HS-27A (cell line): ENCODE measurements around the gene BPNT1.
A peak's percentile ranks its signal among the peaks of the same experiment; 100 is the strongest.
"Not testable (repeated sequence)": the region's sequence is repeated elsewhere in the genome, so short reads cannot be mapped to it uniquely, and the experiment has no call there.

Source experiments
- DNase-seq: peaks from one replicate; pipeline ENCODE4 v3.0.0-alpha.2; 2012; ENCODE audit warnings: low read depth, missing footprints

Gene BPNT1

GRCh38 chr1:220077887-220078286 is 11.7 kb downstream of the BPNT1 start:
- no peak for DNase-seq

DNA sequence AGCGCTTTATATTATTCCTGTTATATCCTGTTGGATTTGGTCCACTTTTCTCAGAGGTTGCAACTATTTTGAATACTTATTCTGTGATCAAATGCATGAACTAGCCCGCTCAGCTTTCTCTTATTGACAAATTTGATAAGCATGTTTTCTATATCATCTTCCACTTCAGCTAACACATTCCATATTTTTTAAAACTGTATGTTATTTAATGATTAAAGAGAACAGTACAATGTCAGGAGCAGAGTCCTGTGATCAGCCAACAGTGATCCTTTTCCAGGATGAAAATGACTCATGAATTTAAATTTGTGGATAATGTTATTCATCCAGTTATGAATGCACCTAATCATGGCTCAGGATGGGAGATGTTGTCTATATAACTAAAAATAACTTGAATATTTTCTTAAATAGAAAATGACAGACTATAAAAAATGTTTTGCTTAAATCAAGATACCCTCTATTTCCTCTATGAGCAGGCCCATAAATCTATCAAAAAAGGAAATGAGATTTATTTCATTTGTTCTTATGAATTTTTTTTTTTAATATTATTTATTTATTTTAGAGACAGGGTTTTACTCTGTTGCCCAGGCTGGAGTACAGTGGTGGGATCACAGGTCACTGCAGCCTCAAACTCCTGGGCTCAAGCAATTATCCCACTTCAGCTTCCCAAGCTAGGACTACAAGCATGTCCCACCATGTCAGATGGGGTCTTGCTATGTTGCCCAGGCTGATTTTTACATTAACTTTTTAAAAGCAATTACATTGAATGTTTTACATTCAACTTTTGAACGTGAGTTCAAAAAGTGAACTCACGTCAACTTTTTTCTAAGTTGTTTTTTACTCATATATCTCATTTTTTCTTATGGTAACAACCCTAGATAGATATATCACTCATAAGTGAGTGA is 12.5 kb downstream of the BPNT1 start:
- no peak for DNase-seq

GRCh38 chr1:220067269-220068204 is 22.1 kb downstream of the BPNT1 start:
- no peak for DNase-seq

DNA sequence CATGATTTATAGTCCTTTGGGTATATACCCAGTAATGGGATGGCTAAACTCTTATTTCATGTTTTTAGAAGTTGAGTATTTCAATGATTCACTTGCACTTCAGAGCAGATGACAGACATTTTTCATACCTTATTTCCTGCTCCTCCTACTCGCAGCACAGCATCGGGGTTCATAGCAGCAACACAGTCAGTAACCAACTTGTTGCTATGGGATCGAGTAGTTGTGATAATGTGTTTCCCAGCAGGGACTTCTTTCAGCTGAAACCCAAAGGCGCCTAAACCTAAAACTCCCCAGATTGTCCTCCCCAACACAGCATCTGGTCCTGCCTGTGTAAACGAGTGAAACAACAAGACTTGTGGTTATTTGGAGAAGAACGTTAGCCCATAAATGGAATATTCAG is 27.0 kb downstream of the BPNT1 start:
- no peak for DNase-seq

DNA sequence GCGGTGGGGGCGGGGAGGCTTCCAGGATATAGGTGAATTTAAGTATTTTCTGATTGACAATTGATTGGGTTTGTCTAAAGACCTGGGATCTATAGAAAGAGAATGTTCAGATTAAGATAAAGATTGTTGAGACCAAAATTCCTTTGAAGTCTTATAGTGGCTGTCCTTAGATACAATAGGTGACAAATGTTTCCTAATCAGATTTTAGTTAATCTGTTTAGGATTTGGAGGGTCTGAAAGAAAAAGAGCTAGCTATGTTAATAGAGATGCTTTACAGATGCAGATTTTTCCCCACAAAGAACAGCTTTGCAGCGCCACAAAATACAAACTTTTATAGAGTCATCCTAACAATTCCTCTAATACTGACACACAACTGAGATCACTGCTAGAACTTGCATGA is 28.7 kb downstream of the BPNT1 start:
- DNase-seq: no peak

DNA sequence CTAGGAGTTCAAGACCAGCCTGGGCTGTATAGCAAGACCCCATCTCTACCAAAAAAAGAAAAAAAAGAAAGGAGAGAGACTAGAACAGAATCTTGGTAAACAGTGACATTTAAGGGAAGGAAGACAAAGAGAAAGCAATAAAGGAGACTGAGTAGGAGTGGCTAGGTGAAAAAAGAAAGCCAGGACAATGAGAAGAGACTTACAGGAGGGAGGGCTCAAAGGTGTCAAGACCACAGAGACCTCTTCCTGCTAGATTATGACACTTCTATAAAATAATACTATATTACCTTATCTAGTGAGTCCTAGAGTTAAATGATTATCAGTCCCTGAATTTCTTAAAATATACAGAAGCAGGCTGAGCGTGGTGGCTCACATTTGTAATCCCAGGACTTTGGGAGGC is 33.2 kb downstream of the BPNT1 start:
- no peak for DNase-seq

DNA sequence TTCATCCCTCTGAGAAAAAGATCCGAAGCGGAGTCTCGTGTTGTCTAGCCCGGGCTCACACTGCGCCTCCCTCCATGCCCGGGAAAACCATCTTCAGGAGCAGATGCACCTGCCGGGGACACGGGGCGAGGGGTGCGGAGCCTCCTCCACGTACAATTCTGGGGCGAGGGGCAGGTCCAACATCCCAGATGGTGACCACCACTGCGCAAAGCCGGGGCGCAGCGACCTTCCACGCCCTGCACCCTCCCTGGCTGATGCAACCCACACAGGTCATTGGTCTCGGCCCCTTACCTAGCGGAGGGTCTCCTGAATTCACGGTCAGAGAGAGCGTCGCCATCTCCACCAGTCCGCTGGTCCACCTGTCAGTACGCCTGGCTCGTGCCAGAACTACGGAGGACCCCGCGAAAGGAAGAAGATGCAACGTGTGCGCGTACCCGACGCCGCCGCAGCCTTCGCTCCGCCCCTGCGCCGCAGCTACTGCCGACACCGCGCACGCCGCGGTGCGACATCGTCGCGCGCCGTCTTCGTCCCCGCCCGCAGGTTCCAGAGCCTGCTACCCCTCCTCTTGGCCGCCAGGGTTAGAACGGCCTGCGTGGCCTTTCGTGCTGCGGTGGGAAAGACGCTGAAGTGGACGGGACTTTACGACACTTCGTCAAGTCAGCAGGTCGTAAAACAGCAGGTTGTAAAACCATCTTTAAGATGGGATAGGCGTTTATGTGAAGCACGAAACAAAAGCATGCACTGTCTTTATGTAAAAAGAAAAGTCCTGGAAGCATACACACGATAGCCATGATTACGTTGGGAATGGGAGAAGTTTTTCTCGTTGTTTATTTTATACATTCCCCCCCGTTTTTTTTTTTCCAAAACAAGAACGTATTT is 43.3 kb downstream of the BPNT1 start, which contains the start of gene EPRS1:
Gene EPRS1 (minus strand): TSS at position 454 of the 879 bp plus-strand sequence. CDS start 117 bp downstream, at position 337.
- peak; percentile 92 for DNase-seq

DNA sequence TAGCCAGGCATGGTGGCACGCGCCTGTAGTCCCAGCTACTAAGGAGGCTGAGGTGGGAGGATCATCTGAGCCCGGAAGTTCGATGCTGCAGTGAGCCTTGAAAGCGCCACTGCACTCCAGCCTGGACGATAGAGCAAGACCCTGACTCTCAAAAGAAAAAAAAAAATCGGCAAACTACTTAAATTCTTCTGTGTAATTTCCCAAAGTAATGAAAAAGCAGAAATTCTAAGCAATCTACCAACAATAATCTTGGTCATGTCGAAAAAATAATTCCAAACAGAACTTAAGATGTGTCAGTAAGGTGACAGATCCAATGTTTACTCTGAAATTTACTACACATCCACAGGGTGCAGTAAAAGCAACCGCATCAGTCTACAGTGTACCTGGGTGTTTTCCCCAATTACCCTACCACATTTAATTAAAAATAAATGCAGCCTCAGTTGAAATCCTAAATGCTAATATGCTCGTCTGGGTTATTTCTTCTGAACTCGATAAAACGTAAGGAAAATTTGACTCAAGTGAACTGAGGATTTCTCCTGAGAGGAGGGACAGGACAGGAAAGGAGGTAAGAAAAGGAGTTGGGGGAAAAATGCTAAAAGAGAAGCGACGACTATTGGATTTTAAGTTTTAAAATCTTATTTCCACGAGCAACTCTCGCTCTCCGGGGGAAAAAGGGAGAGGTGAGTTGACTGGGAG is 44.1 kb downstream of the BPNT1 start:
- no peak for DNase-seq

DNA sequence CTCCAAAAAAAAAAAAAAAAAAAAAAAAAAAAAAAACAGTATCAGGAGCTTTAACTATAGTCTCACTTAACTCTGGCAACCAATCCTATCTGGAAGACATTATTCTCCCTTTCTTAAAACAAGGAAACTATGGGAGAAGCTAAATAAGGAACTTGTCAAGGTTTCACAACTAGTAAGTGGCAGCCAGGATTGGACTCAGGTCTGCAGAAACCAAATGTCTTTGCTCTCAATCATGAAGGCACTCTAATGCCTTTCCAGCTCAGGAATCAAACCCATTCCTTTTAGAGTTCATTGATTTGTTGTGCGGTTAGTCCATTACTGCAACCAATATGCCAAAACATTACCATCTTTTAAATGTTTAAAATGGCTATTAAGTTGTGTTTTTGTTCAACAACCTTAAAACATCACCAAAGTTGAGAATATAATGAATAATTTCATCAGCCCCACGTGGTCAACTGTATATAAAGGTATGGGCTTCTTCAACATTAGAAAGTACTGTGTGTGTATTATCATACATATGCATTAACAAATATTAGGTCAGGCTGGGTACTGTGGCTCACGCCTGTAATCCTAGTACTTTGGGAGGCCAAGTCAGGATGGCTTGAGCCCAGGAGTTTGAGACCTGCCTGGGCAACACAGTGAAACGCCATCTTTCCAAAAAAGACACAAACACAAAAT is 44.8 kb downstream of the BPNT1 start:
- no peak for DNase-seq

GRCh38 chr1:220043646-220044045 is 45.9 kb downstream of the BPNT1 start:
- no peak for DNase-seq

GRCh38 chr1:220040028-220040596 is 49.5 kb downstream of the BPNT1 start:
- DNase-seq: no peak

- DNase-seq: no peak
Measured at GRCh38 chr1:220038640-220039039, 50.9 kb downstream of the BPNT1 start.

DNA sequence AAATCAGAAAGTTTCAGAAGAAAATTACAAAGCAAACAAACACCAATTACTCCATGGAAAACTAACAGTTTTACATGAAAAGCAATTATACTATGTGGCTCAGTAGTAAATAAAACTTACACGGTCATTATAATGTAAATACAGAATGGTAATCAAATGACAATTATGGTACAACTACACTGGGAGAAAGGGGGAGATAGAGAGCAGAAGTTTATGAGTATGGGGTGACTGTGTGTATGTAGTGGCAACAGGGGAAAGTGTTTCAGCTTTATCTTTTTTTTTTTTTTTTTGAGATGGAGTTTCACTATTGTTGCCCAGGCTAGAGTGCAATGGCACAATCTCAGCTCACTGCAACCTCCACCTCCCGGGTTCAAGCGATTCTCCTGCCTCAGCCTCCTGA is 51.8 kb downstream of the BPNT1 start:
- DNase-seq: not testable (repeated sequence)

GRCh38 chr1:220032911-220033310 is 56.7 kb downstream of the BPNT1 start:
- DNase-seq: no peak

DNA sequence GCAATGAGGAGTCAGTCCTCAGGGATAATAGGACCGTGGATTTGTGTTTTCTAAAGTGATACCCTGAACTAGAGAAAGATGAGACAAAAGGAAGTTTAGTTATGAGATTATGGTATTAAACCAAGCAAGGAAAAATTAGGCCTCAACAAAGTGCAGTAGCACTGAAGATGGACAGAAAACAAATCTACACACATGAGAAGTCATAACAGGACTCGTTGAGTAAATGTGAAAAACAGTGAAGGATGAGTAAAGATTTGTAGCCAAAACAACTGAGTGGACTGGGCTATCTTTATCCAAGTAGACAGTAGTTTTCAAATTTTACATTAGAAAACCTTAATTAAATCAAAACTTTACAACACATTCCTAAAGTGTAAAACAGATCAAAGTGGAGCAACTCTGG is 58.3 kb downstream of the BPNT1 start:
- DNase-seq: no peak

- DNase-seq: no peak
Measured at GRCh38 chr1:220028346-220028895, 61.2 kb downstream of the BPNT1 start.

GRCh38 chr1:220019071-220019470 is 70.5 kb downstream of the BPNT1 start:
- no peak for DNase-seq

- no peak for DNase-seq
Measured at GRCh38 chr1:220013497-220013896, 76.1 kb downstream of the BPNT1 start.

DNA sequence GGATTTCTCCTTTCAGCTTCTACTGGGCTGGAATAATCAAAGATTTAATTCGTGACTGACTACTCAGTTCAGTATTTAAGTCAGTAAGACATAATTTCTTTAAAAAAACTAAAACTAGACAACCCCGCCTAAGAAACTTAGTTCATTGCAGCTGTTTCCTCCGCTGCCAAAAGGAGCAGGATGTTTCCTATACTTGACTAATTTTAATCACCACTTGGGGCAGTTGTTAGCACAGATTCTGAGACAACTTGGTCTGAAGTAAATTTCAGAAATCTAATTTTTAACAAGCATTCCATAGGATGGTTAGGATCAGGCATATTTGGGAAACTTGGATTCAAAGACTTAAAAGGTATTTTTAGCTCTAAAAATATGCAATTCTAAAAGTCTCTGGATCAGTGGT is 77.3 kb downstream of the BPNT1 start:
- DNase-seq: no peak

DNA sequence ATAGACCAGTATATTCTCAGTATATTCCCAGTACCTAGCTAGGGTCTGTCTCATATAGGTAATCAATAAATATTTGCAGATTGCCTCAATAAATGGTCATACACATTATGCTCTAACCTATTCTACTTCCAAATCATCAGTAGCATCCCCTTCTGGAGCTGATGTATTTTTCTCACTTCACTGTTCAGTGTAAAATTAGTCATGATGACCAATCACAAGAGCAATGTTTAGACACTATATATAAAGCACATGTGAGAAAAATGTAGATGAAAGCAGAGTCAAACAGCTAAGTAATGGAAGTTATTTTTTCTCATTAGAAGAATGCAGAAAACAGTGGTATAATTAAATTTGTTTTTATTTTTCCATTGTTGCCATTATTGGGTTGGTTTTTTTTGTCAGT is 78.0 kb downstream of the BPNT1 start:
- no peak for DNase-seq
